Measurements from ENCODE around the gene HAUS7. TPM values are rescaled to one million over a fixed set of nuclear protein-coding genes. Genes with fewer than 3 reads are reported as not detected.

The HAUS7 gene
- total RNA-seq, 1 donor from 2014 or later, result 24.6 TPM

DNA sequence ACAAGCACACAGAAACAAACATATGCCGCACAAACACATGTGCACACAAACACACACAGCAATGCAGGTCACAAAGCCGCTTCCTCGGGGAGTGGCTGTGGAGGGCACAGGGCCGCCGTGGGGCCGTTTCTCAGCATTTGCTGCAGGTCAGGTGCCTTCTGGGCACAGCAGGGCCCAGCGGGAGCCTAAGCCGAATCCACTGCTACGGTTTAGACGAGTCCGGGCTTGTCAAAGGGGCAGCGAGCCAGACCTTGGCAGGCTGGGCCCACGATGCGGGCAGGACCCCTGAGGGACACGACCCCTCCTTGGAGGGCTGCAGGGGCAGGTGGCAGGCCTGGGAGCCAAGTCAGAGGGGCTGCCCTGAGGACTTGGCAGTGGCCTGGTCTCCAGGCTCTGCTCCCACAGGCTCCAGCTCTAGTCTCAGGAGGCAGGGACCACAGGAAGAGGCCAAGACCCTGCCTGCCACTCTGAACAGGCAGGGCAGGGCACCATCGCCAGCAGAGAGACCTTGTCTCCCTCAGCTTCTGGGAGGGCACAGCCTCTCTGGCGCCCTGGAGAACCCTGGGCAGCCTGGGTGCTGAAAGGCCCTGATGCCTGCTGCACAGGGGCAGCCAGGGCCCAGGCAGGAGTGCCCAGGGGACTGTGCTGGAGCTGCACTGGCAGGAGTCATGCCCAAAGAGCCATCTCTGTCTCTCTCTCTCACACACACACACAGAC lies 41.6 kb upstream of the HAUS7 start:
- H3K36me3 Mint-ChIP-seq (ENCODE audit: unreplicated experiment), result no peaks in the 10 kb centered on the region
- H3K27ac Mint-ChIP-seq (ENCODE audit: unreplicated experiment), result no peak overlapping the region
- H3K27me3 Mint-ChIP-seq (ENCODE audit: unreplicated experiment), result peaks cover 4% of the 10 kb centered on the region
- peaks cover 9% of the 10 kb centered on the region for H3K4me1 Mint-ChIP-seq (ENCODE audit: low read depth, unreplicated experiment)
- no peak for DNase-seq
- H3K4me3 Mint-ChIP-seq (ENCODE audit: unreplicated experiment), result no peak overlapping the region
- H3K9me3 Mint-ChIP-seq (ENCODE audit: unreplicated experiment), result peaks cover 5% of the 10 kb centered on the region
- no peak for TF ChIP-seq CTCF (IDR thresholded peaks at IDR 0.05; ENCODE audit: partially characterized antibody, unreplicated experiment)

DNA sequence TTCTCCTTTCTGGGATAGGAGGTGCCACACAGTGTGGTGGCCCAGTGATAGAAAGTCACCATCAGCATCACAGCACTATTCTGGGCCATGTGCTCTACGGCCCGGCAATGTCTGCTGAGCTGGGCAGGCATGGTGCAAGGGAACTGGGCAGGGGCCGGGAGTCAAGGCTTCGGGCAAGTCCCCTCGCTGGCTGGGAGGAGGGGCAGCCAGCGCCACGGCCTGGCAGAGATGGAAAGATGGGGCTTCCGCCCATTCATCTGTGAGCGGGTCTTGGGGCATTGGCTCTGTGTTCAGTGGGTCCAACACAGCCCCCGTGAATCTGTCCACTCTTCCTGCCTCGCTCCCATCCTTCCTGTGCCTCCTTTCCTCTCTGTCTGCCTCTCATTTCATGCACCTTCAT lies 40.0 kb upstream of the HAUS7 start:
- H3K27me3 Mint-ChIP-seq (ENCODE audit: unreplicated experiment), result no peaks in the 10 kb centered on the region
- TF ChIP-seq CTCF (IDR thresholded peaks at IDR 0.05; ENCODE audit: partially characterized antibody, unreplicated experiment), result no peak
- no peak overlapping the region for H3K4me3 Mint-ChIP-seq (ENCODE audit: unreplicated experiment)
- no peaks in the 10 kb centered on the region for H3K9me3 Mint-ChIP-seq (ENCODE audit: unreplicated experiment)
- no peak overlapping the region for H3K27ac Mint-ChIP-seq (ENCODE audit: unreplicated experiment)
- peaks cover 3% of the 10 kb centered on the region for H3K4me1 Mint-ChIP-seq (ENCODE audit: low read depth, unreplicated experiment)
- no peak for DNase-seq
- H3K36me3 Mint-ChIP-seq (ENCODE audit: unreplicated experiment), result no peaks in the 10 kb centered on the region

DNA sequence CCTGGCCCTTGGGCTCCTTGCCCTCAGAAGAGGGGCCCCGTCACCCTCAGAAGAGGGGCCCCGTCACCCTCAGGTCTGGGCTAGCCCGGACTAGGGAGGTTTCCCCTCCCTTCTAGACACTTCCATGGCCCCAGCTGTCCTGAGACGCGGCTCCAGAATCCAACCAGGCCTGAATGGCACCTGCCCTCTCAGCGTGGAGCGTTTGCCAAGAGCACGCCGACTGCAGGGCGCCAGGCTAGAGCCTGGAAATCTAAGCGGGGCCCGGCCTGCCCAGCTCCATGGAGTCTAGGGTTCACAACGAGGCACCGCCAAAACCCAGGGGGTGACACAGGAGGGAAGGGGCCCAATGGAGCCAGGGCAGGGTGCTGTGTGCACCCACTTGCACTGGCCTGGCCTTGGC lies 39.2 kb upstream of the HAUS7 start:
- Mint-ChIP-seq H3K27ac (ENCODE audit: unreplicated experiment) (no peak overlapping the region), H3K36me3 (ENCODE audit: unreplicated experiment) (no peaks in the 10 kb centered on the region), H3K9me3 (ENCODE audit: unreplicated experiment) (no peaks in the 10 kb centered on the region), H3K4me3 (ENCODE audit: unreplicated experiment) (no peak overlapping the region), H3K27me3 (ENCODE audit: unreplicated experiment) (no peaks in the 10 kb centered on the region), H3K4me1 (ENCODE audit: low read depth, unreplicated experiment) (peaks cover 3% of the 10 kb centered on the region)
- TF ChIP-seq CTCF (IDR thresholded peaks at IDR 0.05; ENCODE audit: partially characterized antibody, unreplicated experiment), result no peak
- DNase-seq, result no peak

GRCh38 chrX:153507484-153508178 lies 37.3 kb upstream of the HAUS7 start:
- no peaks in the 10 kb centered on the region for H3K9me3 Mint-ChIP-seq (ENCODE audit: unreplicated experiment)
- H3K27me3 Mint-ChIP-seq (ENCODE audit: unreplicated experiment), result no peaks in the 10 kb centered on the region
- no peaks in the 10 kb centered on the region for H3K36me3 Mint-ChIP-seq (ENCODE audit: unreplicated experiment)
- peaks cover 3% of the 10 kb centered on the region for H3K4me1 Mint-ChIP-seq (ENCODE audit: low read depth, unreplicated experiment)
- DNase-seq, result peak; percentile 86
- H3K27ac Mint-ChIP-seq (ENCODE audit: unreplicated experiment), result no peak overlapping the region
- no peak overlapping the region for H3K4me3 Mint-ChIP-seq (ENCODE audit: unreplicated experiment)
- TF ChIP-seq CTCF (IDR thresholded peaks at IDR 0.05; ENCODE audit: partially characterized antibody, unreplicated experiment), result peak; percentile 87

GRCh38 chrX:153505361-153505760 lies 35.0 kb upstream of the HAUS7 start:
- Mint-ChIP-seq H3K9me3 (ENCODE audit: unreplicated experiment) (no peaks in the 10 kb centered on the region), H3K27ac (ENCODE audit: unreplicated experiment) (no peak overlapping the region), H3K4me1 (ENCODE audit: low read depth, unreplicated experiment) (no peaks in the 10 kb centered on the region), H3K4me3 (ENCODE audit: unreplicated experiment) (no peak overlapping the region), H3K27me3 (ENCODE audit: unreplicated experiment) (peaks cover 5% of the 10 kb centered on the region), H3K36me3 (ENCODE audit: unreplicated experiment) (no peaks in the 10 kb centered on the region)
- DNase-seq, result no peak
- no peak for TF ChIP-seq CTCF (IDR thresholded peaks at IDR 0.05; ENCODE audit: partially characterized antibody, unreplicated experiment)

Measured in glutamatergic neuron (in vitro differentiated cells).